GM19324 (cell line): ENCODE data around the gene SAMD4A.

Source experiments
- ATAC-seq: cut with Tn5 transposase; IDR thresholded peaks from one replicate; pipeline ENCODE4 v1.9.1; 2021; ENCODE audit warnings: mild to moderate bottlenecking, moderate library complexity; ENCODE audit not compliant: unreplicated experiment, low FRiP score

Gene SAMD4A

GRCh38 chr14:54675236-54676128, 108.6 kb downstream of the SAMD4A start:
- ATAC-seq: no peak

- no peak for ATAC-seq
Observed at GRCh38 chr14:54676812-54677708, 110.1 kb downstream of the SAMD4A start.

- ATAC-seq: no peak
Observed at GRCh38 chr14:54680651-54681050, 113.7 kb downstream of the SAMD4A start.

- ATAC-seq: no peak
Observed at GRCh38 chr14:54681811-54682261, 114.9 kb downstream of the SAMD4A start.

GRCh38 chr14:54682578-54682977, 115.7 kb downstream of the SAMD4A start:
- ATAC-seq: no peak

GRCh38 chr14:54683882-54684794, 117.2 kb downstream of the SAMD4A start:
- ATAC-seq: no peak

GRCh38 chr14:54685286-54685845, 118.4 kb downstream of the SAMD4A start:
- ATAC-seq: no peak

GRCh38 chr14:54686219-54686870, 119.4 kb downstream of the SAMD4A start:
- ATAC-seq: no peak

- no peak for ATAC-seq
Observed at GRCh38 chr14:54686871-54687749, 120.2 kb downstream of the SAMD4A start.

- no peak for ATAC-seq
Observed at GRCh38 chr14:54687750-54688119, 120.8 kb downstream of the SAMD4A start.

GRCh38 chr14:54688229-54688628, 121.3 kb downstream of the SAMD4A start:
- ATAC-seq: no peak

GRCh38 chr14:54689928-54690327, 123.0 kb downstream of the SAMD4A start:
- no peak for ATAC-seq

- no peak for ATAC-seq
Observed at GRCh38 chr14:54690887-54691286, 124.0 kb downstream of the SAMD4A start.

GRCh38 chr14:54691525-54692283, 124.8 kb downstream of the SAMD4A start:
- ATAC-seq: no peak

- ATAC-seq: no peak
Observed at GRCh38 chr14:54692284-54692772, 125.4 kb downstream of the SAMD4A start.

- no peak for ATAC-seq
Observed at GRCh38 chr14:54693761-54694160, 126.8 kb downstream of the SAMD4A start.

- ATAC-seq: no peak
Observed at GRCh38 chr14:54695196-54695595, 128.3 kb downstream of the SAMD4A start.

- no peak for ATAC-seq
Observed at GRCh38 chr14:54697001-54697400, 130.1 kb downstream of the SAMD4A start.
